HG02884 (cell line): ENCODE data around the gene SPIB.
"Not testable (repeated sequence)": the region's sequence is repeated elsewhere in the genome, so short reads cannot be mapped to it uniquely, and the experiment has no call there.

ENCODE experiments used
- ATAC-seq: cut with Tn5 transposase; IDR thresholded peaks from one replicate; pipeline ENCODE4 v1.9.1; 2021; ENCODE audit warnings: mild to moderate bottlenecking, moderate library complexity; ENCODE audit not compliant: unreplicated experiment

SPIB gene

GRCh38 chr19:50390295-50390694, 28.4 kb upstream of the SPIB start:
- ATAC-seq = not testable (repeated sequence)

- ATAC-seq = not testable (repeated sequence)
Measured at GRCh38 chr19:50390952-50391351, 27.8 kb upstream of the SPIB start.

- ATAC-seq = no peak
Measured at GRCh38 chr19:50392759-50393158, 26.0 kb upstream of the SPIB start.

- ATAC-seq = no peak
Measured at GRCh38 chr19:50393589-50393988, 25.1 kb upstream of the SPIB start.

- ATAC-seq = no peak
Measured at GRCh38 chr19:50394017-50394416, 24.7 kb upstream of the SPIB start.

- no peak for ATAC-seq
Measured at GRCh38 chr19:50398675-50399367, 19.9 kb upstream of the SPIB start.

GRCh38 chr19:50399368-50399745, 19.4 kb upstream of the SPIB start:
- no peak for ATAC-seq

GRCh38 chr19:50401605-50402450, 16.9 kb upstream of the SPIB start:
- no peak for ATAC-seq

- no peak for ATAC-seq
Measured at GRCh38 chr19:50402544-50403301, 16.0 kb upstream of the SPIB start.

GRCh38 chr19:50406156-50406820, 12.4 kb upstream of the SPIB start:
- ATAC-seq = no peak

GRCh38 chr19:50406829-50407228, 11.9 kb upstream of the SPIB start:
- ATAC-seq = no peak

- no peak for ATAC-seq
Measured at GRCh38 chr19:50409347-50409746, 9.4 kb upstream of the SPIB start.

GRCh38 chr19:50410109-50410508, 8.6 kb upstream of the SPIB start:
- no peak for ATAC-seq

GRCh38 chr19:50412419-50412818, 6.3 kb upstream of the SPIB start:
- no peak for ATAC-seq

- ATAC-seq = no peak
Measured at GRCh38 chr19:50413096-50413495, 5.6 kb upstream of the SPIB start.

- no peak for ATAC-seq
Measured at GRCh38 chr19:50413531-50413930, 5.2 kb upstream of the SPIB start.

GRCh38 chr19:50414864-50415660, 3.7 kb upstream of the SPIB start:
- no peak for ATAC-seq

GRCh38 chr19:50415661-50416033, 3.1 kb upstream of the SPIB start:
- no peak for ATAC-seq

GRCh38 chr19:50416034-50416977, 2.4 kb upstream of the SPIB start:
- no peak for ATAC-seq
